CD4-positive, alpha-beta T cell (primary cell): ENCODE data around the gene STAB2. TPM values are rescaled to one million over a fixed set of nuclear protein-coding genes. Genes with fewer than 3 reads are reported as not detected.
"Not testable (repeated sequence)": the region's sequence is repeated elsewhere in the genome, so short reads cannot be mapped to it uniquely, and the experiment has no call there.

Experiments
- ATAC-seq: fragments of 200-7000 bp; cut with Tn5 transposase; one replicate; pipeline ENCODE4 v1.10.0; 2022; ENCODE audit warnings: mild to moderate bottlenecking; ENCODE audit not compliant: poor library complexity
- CTCF ChIA-PET: fragments of 350-600 bp; sonication (Branson Sonifier 250); formaldehyde crosslinking; loops from one replicate; lab custom pipeline; 2021; ENCODE audit warnings: antibody characterized with exemption, inconsistent platforms; lab: Charles Lee
- POLR2A ChIA-PET: fragments of 350-600 bp; sonication (Branson Sonifier 250); formaldehyde crosslinking; loops from one replicate; lab custom pipeline; 2021; ENCODE audit warnings: antibody characterized with exemption, inconsistent platforms; lab: Charles Lee
- DNase-seq, 14 experiments: peaks; one replicate each; pipeline ENCODE4 v3.0.0-alpha.2; 2013 to 2020; ENCODE audit warnings: mixed read lengths in 2 of 14
- H3K27ac ChIP-seq, 2 donors: one replicate each; pipeline versions ENCODE4 v1.5.1 to v1.7.0; 2013; ENCODE audit warnings: low read length in 2 of 2, low read depth in 1 of 2, mild to moderate bottlenecking in 1 of 2
- H3K27me3 ChIP-seq, 2 experiments: 1 replicate in 1 of 2; 2 replicates in 1 of 2; pipeline versions ENCODE4 v1.6.1 to v1.7.0; 2013; ENCODE audit warnings: low read length in 2 of 2, control low read depth in 1 of 2, mild to moderate bottlenecking in 1 of 2, moderate library complexity in 1 of 2; ENCODE audit not compliant: insufficient read depth in 2 of 2, control insufficient read depth in 1 of 2
- H3K36me3 ChIP-seq: one replicate; pipeline ENCODE4 v1.6.1; 2013; ENCODE audit warnings: low read length, control low read depth; ENCODE audit not compliant: insufficient read depth
- H3K4me1 ChIP-seq: one replicate; pipeline ENCODE4 v1.6.1; 2013; ENCODE audit warnings: low read length, control low read depth; ENCODE audit not compliant: insufficient read depth
- H3K4me3 ChIP-seq: one replicate; pipeline ENCODE4 v1.5.1; 2013; ENCODE audit warnings: mild to moderate bottlenecking, low read length, moderate library complexity
- H3K9me3 ChIP-seq, 2 experiments: 1 replicate in 1 of 2; 2 replicates in 1 of 2; pipeline versions ENCODE4 v1.6.1 to v1.7.0; 2013; ENCODE audit warnings: low read length in 2 of 2, mild to moderate bottlenecking in 2 of 2, control low read depth in 1 of 2, moderate library complexity in 1 of 2; ENCODE audit not compliant: control insufficient read depth in 1 of 2, insufficient read depth in 1 of 2
- H3K27ac Mint-ChIP-seq: one replicate; pipeline ENCODE4 v1.8.0; 2020; ENCODE audit warnings: mixed read lengths
- H3K27me3 Mint-ChIP-seq: one replicate; pipeline ENCODE4 v1.8.0; 2021; ENCODE audit warnings: mixed read lengths
- H3K36me3 Mint-ChIP-seq: one replicate; pipeline ENCODE4 v1.8.0; 2021; ENCODE audit warnings: low read depth, mixed read lengths
- H3K4me1 Mint-ChIP-seq: one replicate; pipeline ENCODE4 v1.8.0; 2021; ENCODE audit warnings: low read depth, mixed read lengths
- H3K4me3 Mint-ChIP-seq: one replicate; pipeline ENCODE4 v1.8.0; 2020; ENCODE audit warnings: mild to moderate bottlenecking, mixed read lengths
- H3K9me3 Mint-ChIP-seq: one replicate; pipeline ENCODE4 v1.8.0; 2020; ENCODE audit warnings: mixed read lengths
- intact Hi-C, 2 experiments: fragments of 100-400 bp; cut with DNase I in 1 of 2; cut with micrococcal nuclease in 1 of 2; formaldehyde crosslinking; loops; one replicate each; pipeline versions ENCODE4 v1.15.1 to v1.9.0; 2023 to 2025; cut with DNase I, micrococcal nuclease
- total RNA-seq, 174 experiments: library from RNA in 2 of 174; stranded (reverse) in 2 of 174; gene quantifications; one replicate each; pipeline ENCODE4 v1.2.3 and lab custom pipeline; 2021 to 2026
- TF ChIP-seq, protein P1 (sequence below): fragments of 200-600 bp; IDR thresholded peaks from one replicate; pipeline ENCODE4 v1.8.0; 2022; ENCODE audit warnings: antibody characterized with exemption, mild to moderate bottlenecking

The STAB2 gene
- total RNA-seq, 2 experiments from 2014 or later = not detected

DNA sequence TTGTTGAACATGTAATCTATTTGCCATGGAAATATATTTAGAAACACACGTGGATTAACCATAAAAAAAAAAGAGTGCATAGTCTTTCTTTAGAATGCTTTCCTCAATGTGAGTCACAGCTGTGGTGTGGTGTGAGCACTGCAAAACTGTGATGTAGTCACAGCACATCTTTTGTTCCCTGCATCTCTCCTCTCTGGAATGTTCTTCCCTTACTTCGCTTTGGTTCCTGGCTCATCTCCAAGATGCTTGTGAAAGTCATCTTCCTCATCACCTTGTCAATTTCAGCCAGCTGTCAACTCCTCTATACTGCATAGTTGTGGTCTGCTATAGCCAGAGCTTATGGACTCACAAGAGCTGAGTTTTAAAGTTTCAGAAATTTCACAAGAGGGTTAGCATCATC lies 60.2 kb downstream of the STAB2 start:
- TF ChIP-seq, protein P1, sequence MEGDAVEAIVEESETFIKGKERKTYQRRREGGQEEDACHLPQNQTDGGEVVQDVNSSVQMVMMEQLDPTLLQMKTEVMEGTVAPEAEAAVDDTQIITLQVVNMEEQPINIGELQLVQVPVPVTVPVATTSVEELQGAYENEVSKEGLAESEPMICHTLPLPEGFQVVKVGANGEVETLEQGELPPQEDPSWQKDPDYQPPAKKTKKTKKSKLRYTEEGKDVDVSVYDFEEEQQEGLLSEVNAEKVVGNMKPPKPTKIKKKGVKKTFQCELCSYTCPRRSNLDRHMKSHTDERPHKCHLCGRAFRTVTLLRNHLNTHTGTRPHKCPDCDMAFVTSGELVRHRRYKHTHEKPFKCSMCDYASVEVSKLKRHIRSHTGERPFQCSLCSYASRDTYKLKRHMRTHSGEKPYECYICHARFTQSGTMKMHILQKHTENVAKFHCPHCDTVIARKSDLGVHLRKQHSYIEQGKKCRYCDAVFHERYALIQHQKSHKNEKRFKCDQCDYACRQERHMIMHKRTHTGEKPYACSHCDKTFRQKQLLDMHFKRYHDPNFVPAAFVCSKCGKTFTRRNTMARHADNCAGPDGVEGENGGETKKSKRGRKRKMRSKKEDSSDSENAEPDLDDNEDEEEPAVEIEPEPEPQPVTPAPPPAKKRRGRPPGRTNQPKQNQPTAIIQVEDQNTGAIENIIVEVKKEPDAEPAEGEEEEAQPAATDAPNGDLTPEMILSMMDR = no peak
- Mint-ChIP-seq H3K9me3 (peaks cover 2% of the 10 kb centered on the region), H3K27ac (no peak overlapping the region), H3K4me1 (no peaks in the 10 kb centered on the region), H3K4me3 (no peak overlapping the region), H3K27me3 (peaks cover 9% of the 10 kb centered on the region), H3K36me3 (no peaks in the 10 kb centered on the region)
- no peaks in the 10 kb centered on the region for H3K4me1 ChIP-seq
- H3K36me3 ChIP-seq = no peaks in the 10 kb centered on the region
- H3K27me3 ChIP-seq = peaks cover 3 to 4% of the 10 kb centered on the region in 2 experiments
- H3K27ac ChIP-seq = no peak overlapping the region
- intact Hi-C loops = no loop called here
- ATAC-seq (no peak), DNase-seq (no peak)
- CTCF ChIA-PET = no interaction called here
- POLR2A ChIA-PET = no interaction called here
- peaks cover 0 to 5% of the 10 kb centered on the region in 2 experiments for H3K9me3 ChIP-seq
- H3K4me3 ChIP-seq = no peak overlapping the region

DNA sequence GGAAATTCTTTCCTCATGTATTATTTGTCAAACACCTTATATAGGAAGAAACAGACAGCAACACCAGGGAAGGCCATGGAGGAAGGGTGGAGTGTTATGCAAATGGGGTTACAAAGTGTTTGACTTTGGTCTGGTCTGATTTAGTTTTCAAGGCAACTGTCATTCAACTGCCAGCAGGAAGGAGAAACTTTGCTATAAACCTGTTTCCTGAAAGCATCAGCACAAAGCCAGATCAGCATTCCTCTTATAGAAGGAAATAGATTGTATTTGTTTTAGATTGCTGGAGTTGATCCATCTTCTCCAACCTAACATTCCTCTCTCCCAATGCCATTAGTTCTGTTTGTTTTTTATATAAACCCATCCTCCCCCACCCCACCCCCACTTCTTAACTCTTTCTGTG lies 65.7 kb downstream of the STAB2 start:
- CTCF ChIA-PET = no interaction called here
- Mint-ChIP-seq H3K27ac (no peak overlapping the region), H3K27me3 (peaks cover 6% of the 10 kb centered on the region), H3K36me3 (no peaks in the 10 kb centered on the region), H3K9me3 (no peaks in the 10 kb centered on the region), H3K4me3 (no peak overlapping the region), H3K4me1 (peaks cover 6% of the 10 kb centered on the region)
- DNase-seq (no peak), ATAC-seq (no peak)
- no peak overlapping the region for H3K4me3 ChIP-seq
- no peaks in the 10 kb centered on the region for H3K36me3 ChIP-seq
- intact Hi-C loops = no loop called here
- H3K9me3 ChIP-seq = no peaks in the 10 kb centered on the region
- TF ChIP-seq, protein P1 = no peak
- POLR2A ChIA-PET = no interaction called here
- peaks cover 3 to 4% of the 10 kb centered on the region in 2 experiments for H3K27me3 ChIP-seq
- no peak overlapping the region for H3K27ac ChIP-seq
- no peaks in the 10 kb centered on the region for H3K4me1 ChIP-seq

DNA sequence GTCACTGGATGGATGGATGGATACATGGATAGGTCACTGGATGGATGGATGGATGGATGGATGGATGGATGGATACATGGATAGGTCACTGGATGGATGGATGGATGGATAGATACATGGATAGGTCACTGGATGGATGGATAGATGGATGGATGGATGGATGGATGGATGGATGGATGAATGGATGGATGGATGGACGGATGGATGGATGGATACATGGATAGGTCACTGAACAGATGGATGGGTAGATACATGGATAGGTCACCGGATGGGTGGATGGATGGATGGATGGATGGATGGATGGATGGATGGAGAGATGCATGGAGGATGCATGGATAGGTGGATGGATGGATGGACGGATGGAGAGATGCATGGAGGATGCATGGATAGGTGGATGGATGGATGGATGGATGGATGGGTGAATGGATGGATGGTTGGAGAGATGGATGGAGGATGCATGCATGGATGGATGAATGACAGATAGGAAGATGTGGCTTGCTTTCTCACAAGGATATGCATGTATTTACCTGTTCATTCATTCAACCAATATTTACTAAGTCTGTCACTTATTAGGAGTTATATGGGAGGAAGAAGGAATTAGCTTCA lies 66.6 kb downstream of the STAB2 start:
- H3K4me3 Mint-ChIP-seq, H3K9me3 ChIP-seq, H3K27me3 ChIP-seq, H3K9me3 Mint-ChIP-seq, H3K27ac Mint-ChIP-seq, H3K4me1 ChIP-seq, H3K4me3 ChIP-seq, H3K27ac ChIP-seq, ATAC-seq, DNase-seq, H3K36me3 ChIP-seq, intact Hi-C loops, H3K36me3 Mint-ChIP-seq, H3K27me3 Mint-ChIP-seq: not testable (repeated sequence)
- peaks cover 15% of the 10 kb centered on the region for H3K4me1 Mint-ChIP-seq
- ChIA-PET CTCF (interaction anchor here (0.6 kb wide), 1 partner anchor 14 kb away, joined by 3 read pairs; no protein-coding TSS in a partner anchor), POLR2A (interaction anchor here (0.7 kb wide), 1 partner anchor 1271 kb away, joined by 3 read pairs; no protein-coding TSS in a partner anchor)

DNA sequence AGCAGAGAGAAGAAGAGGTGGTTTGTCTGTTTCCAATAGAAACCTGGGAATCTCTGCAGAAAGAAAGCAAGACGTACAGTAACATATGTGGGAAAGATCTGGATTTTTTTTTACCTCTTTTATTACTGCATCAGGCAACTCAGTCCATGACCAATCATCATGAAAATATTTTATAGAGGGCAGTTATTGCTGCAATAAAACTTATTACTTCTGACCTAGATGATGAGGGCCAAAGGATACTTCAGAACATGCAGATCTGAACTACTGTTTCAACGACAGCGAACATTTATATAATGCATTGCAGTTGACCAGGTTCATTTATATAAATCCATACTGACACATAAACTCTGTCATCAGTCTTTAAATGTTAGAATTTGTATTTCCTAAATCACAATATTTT lies 67.7 kb downstream of the STAB2 start:
- Histone ChIP-seq H3K27ac (no peak overlapping the region), H3K4me1 (no peaks in the 10 kb centered on the region), H3K4me3 (no peak overlapping the region), H3K9me3 (no peaks in the 10 kb centered on the region), H3K36me3 (no peaks in the 10 kb centered on the region), H3K27me3 (peaks cover 0 to 2% of the 10 kb centered on the region in 2 experiments)
- ChIA-PET CTCF (no interaction called here), POLR2A (no interaction called here)
- H3K4me3 Mint-ChIP-seq = no peak overlapping the region
- no peaks in the 10 kb centered on the region for H3K36me3 Mint-ChIP-seq
- H3K27me3 Mint-ChIP-seq = peaks cover 6% of the 10 kb centered on the region
- H3K9me3 Mint-ChIP-seq = no peaks in the 10 kb centered on the region
- ATAC-seq (no peak), DNase-seq (no peak)
- H3K27ac Mint-ChIP-seq = no peak overlapping the region
- TF ChIP-seq, protein P1 = no peak
- peaks cover 19% of the 10 kb centered on the region for H3K4me1 Mint-ChIP-seq
- intact Hi-C loops = no loop called here
